Ishikawa (cell line): ENCODE results near the gene GPR62.
A peak's percentile ranks its signal among the peaks of the same experiment; 100 is the strongest.

ENCODE experiments used
- CEBPB ChIP-seq: IDR thresholded peaks from 2 replicates; pipeline ENCODE4 v1.6.1; 2012
- CREB1 ChIP-seq: IDR thresholded peaks from 2 replicates; pipeline ENCODE4 v1.6.1; 2012; ENCODE audit warnings: low read depth
- EGR1 ChIP-seq: IDR thresholded peaks from 2 replicates; pipeline ENCODE4 v1.6.1; 2012
- EP300 ChIP-seq: IDR thresholded peaks from 2 replicates; pipeline ENCODE4 v1.6.1; 2012; ENCODE audit warnings: borderline replicate concordance
- FOXM1 ChIP-seq: IDR thresholded peaks from 2 replicates; pipeline ENCODE4 v1.6.1; 2012; ENCODE audit warnings: low read depth, borderline replicate concordance
- NFIC ChIP-seq: IDR thresholded peaks from 2 replicates; pipeline ENCODE4 v1.6.1; 2012
- RAD21 ChIP-seq: IDR thresholded peaks from 2 replicates; pipeline ENCODE4 v1.6.1; 2012; ENCODE audit warnings: low read depth
- TAF1 ChIP-seq: IDR thresholded peaks from 2 replicates; pipeline ENCODE4 v1.6.1; 2012; ENCODE audit warnings: low read depth, mild to moderate bottlenecking
- TCF12 ChIP-seq: IDR thresholded peaks from 2 replicates; pipeline ENCODE4 v1.6.1; 2012; ENCODE audit warnings: low read depth
- TEAD4 ChIP-seq: IDR thresholded peaks from 2 replicates; pipeline ENCODE4 v1.6.1; 2012
- YY1 ChIP-seq: IDR thresholded peaks from 2 replicates; pipeline ENCODE4 v1.6.1; 2012; ENCODE audit warnings: low read depth
- ZBTB7A ChIP-seq: IDR thresholded peaks from 2 replicates; pipeline ENCODE4 v1.6.1; 2012; ENCODE audit warnings: low read depth
- TF ChIP-seq, protein P1 (sequence below): IDR thresholded peaks from 2 replicates; pipeline ENCODE4 v1.6.1; 2012
- TF ChIP-seq, protein P2 (sequence below): IDR thresholded peaks from 2 replicates; pipeline ENCODE4 v1.6.1; 2012
- TF ChIP-seq, protein P3 (sequence below): IDR thresholded peaks from 2 replicates; pipeline ENCODE4 v1.6.1; 2012; ENCODE audit warnings: low read depth, mild to moderate bottlenecking

The GPR62 gene

GRCh38 chr3:51999846-52000245 is 44.7 kb downstream of the GPR62 start:
- TF ChIP-seq EP300 (no peak), CEBPB (no peak), YY1 (no peak), CREB1 (no peak), ZBTB7A (no peak), RAD21 (no peak), TCF12 (no peak), FOXM1 (no peak), TAF1 (no peak), NFIC (no peak), TEAD4 (no peak), EGR1 (no peak)
- TF ChIP-seq, protein P1, sequence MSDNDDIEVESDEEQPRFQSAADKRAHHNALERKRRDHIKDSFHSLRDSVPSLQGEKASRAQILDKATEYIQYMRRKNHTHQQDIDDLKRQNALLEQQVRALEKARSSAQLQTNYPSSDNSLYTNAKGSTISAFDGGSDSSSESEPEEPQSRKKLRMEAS: no peak
- TF ChIP-seq, protein P2, sequence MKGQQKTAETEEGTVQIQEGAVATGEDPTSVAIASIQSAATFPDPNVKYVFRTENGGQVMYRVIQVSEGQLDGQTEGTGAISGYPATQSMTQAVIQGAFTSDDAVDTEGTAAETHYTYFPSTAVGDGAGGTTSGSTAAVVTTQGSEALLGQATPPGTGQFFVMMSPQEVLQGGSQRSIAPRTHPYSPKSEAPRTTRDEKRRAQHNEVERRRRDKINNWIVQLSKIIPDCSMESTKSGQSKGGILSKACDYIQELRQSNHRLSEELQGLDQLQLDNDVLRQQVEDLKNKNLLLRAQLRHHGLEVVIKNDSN: no peak
- TF ChIP-seq, protein P3, sequence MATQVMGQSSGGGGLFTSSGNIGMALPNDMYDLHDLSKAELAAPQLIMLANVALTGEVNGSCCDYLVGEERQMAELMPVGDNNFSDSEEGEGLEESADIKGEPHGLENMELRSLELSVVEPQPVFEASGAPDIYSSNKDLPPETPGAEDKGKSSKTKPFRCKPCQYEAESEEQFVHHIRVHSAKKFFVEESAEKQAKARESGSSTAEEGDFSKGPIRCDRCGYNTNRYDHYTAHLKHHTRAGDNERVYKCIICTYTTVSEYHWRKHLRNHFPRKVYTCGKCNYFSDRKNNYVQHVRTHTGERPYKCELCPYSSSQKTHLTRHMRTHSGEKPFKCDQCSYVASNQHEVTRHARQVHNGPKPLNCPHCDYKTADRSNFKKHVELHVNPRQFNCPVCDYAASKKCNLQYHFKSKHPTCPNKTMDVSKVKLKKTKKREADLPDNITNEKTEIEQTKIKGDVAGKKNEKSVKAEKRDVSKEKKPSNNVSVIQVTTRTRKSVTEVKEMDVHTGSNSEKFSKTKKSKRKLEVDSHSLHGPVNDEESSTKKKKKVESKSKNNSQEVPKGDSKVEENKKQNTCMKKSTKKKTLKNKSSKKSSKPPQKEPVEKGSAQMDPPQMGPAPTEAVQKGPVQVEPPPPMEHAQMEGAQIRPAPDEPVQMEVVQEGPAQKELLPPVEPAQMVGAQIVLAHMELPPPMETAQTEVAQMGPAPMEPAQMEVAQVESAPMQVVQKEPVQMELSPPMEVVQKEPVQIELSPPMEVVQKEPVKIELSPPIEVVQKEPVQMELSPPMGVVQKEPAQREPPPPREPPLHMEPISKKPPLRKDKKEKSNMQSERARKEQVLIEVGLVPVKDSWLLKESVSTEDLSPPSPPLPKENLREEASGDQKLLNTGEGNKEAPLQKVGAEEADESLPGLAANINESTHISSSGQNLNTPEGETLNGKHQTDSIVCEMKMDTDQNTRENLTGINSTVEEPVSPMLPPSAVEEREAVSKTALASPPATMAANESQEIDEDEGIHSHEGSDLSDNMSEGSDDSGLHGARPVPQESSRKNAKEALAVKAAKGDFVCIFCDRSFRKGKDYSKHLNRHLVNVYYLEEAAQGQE: no peak

DNA sequence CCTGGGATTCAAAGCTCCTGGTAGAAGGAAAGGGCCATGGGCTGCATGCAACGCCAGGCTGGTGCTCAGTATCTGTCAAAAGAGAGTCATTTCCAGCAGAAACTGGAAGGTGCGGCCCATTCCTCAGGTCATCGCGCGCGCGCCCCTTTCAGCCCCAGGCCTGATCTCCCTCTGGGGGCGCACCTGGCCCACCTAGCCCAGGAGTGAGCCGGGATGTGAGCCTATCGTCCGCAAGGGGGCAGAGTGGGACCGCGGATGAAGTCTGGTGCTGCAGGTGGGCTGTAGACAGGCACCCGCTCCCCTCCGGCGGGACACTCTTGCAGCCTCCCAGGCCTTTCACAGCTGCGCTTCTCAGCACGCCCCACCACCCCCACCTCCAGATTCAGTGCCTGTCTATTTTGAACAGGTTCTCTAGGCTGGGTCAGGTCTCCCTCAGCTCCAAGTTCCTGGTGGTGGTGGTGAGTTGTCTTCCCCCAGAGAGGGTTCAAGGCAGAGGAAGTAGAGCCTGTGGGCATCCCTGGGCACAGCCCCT is 46.3 kb downstream of the GPR62 start:
- no peak for TF ChIP-seq TAF1
- TF ChIP-seq CEBPB: no peak
- TF ChIP-seq RAD21: peak; percentile 98
- no peak for TF ChIP-seq FOXM1
- no peak for TF ChIP-seq EGR1
- TF ChIP-seq TCF12: no peak
- TF ChIP-seq TEAD4: no peak
- peak; percentile 99 for TF ChIP-seq ZBTB7A
- 0 out of 2 replicates have a peak, but pooled peaks have one; percentile 28 for TF ChIP-seq YY1
- no peak for TF ChIP-seq NFIC
- no peak for TF ChIP-seq CREB1
- TF ChIP-seq, protein P2: no peak
- no peak for TF ChIP-seq EP300
- TF ChIP-seq, protein P3: no peak
- TF ChIP-seq, protein P1: 0 out of 2 replicates have a peak, but pooled peaks have one; percentile 31

DNA sequence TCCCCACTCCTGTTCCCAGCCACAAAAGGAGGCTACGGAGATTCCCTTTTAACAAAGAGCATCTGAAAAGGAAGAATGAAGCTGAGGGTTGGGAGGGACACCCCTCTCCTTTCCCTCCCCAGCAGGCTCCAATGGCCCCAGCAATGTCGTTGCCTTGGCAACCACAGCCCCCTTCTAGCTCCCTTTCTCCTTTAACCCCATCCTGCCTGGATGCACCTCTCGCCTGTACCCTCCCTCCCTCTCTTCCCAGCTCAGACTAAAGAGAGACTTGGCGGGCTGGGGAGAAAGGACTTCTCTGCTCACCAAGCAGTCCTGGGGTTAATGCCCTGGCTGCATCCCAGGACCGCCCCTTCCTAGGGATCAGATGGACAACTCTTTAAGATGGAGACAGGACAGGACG is 47.6 kb downstream of the GPR62 start:
- TF ChIP-seq TAF1 (no peak), RAD21 (no peak), TCF12 (no peak), CREB1 (no peak), TEAD4 (no peak), YY1 (no peak), CEBPB (no peak), ZBTB7A (no peak), EP300 (no peak), NFIC (no peak)
- TF ChIP-seq, protein P2: no peak
- TF ChIP-seq, protein P3: no peak
- TF ChIP-seq, protein P1: no peak
